OCI-LY3 (cell line): ENCODE measurements around the gene TSGA10.

ENCODE experiments used
- H2AFZ ChIP-seq: fragments of 200-600, 300-600 bp; shearing (Covaris generic); 2 replicates; pipeline ENCODE4 v1.6.0; 2014; ENCODE audit warnings: antibody characterized with exemption, low read depth, low read length
- H3K27ac ChIP-seq: fragments of 200-600, 300-600 bp; sonication (generic); 2 replicates; pipeline ENCODE4 v1.5.1; 2014; ENCODE audit warnings: mild to moderate bottlenecking, low read length, moderate library complexity, mixed read lengths
- H3K27me3 ChIP-seq: fragments of 200-600, 300-600 bp; sonication (generic); 2 replicates; pipeline ENCODE4 v1.6.1; 2014; ENCODE audit warnings: low read depth, low read length, mixed read lengths
- H3K36me3 ChIP-seq: fragments of 200-600, 300-600 bp; sonication (generic); replicated peaks from 2 replicates; pipeline ENCODE3; 2014; ENCODE audit warnings: low read depth, low read length, mixed read lengths
- H3K4me1 ChIP-seq: fragments of 300-600, 200-600 bp; sonication (generic); 2 replicates; pipeline ENCODE4 v1.6.1; 2014; ENCODE audit warnings: low read length, mixed read lengths
- H3K4me2 ChIP-seq: fragments of 200-600, 300-600 bp; sonication (generic); 2 replicates; pipeline ENCODE4 v1.6.1; 2014; ENCODE audit warnings: low read length, mixed read lengths
- H3K4me3 ChIP-seq: fragments of 300-600, 200-600 bp; sonication (generic); 2 replicates; pipeline ENCODE4 v1.5.1; 2014; ENCODE audit warnings: antibody characterized with exemption, mild to moderate bottlenecking, low read length, moderate library complexity
- H3K79me2 ChIP-seq: fragments of 300-600, 200-600 bp; shearing (Covaris generic); 2 replicates; pipeline ENCODE4 v1.6.1; 2014; ENCODE audit warnings: mild to moderate bottlenecking, low read length, mixed read lengths
- H3K9ac ChIP-seq: fragments of 300-600, 200-600 bp; shearing (Covaris generic); 2 replicates; pipeline ENCODE4 v1.6.0; 2014; ENCODE audit warnings: mild to moderate bottlenecking, low read length, moderate library complexity
- H3K9me3 ChIP-seq: fragments of 200-600, 300-600 bp; shearing (Covaris generic); 2 replicates; pipeline ENCODE4 v1.6.1; 2014; ENCODE audit warnings: low read length, mixed read lengths; ENCODE audit not compliant: insufficient read depth
- H4K20me1 ChIP-seq: fragments of 200-600, 300-600 bp; sonication (generic); 2 replicates; pipeline ENCODE4 v1.6.1; 2016; ENCODE audit warnings: low read length, mixed read lengths; ENCODE audit not compliant: insufficient read depth
- CTCF ChIP-seq: fragments of 200-600, 300-600 bp; sonication (generic); IDR thresholded peaks from 2 replicates; pipeline ENCODE4 v1.5.1; 2014; ENCODE audit warnings: antibody characterized with exemption, low read length, low read depth
- EZH2phosphoT487 ChIP-seq: fragments of 200-600 bp; shearing (Covaris generic); IDR thresholded peaks from 2 replicates; pipeline ENCODE4 v1.6.1; 2018; ENCODE audit warnings: antibody characterized with exemption, mixed run types, low read depth

TSGA10 gene

GRCh38 chr2:99150706-99151105 lies 4.0 kb downstream of the TSGA10 start:
- Histone ChIP-seq H3K4me2 (no peak overlapping the region), H3K4me3 (no peak overlapping the region), H2AFZ (no peak overlapping the region), H3K9me3 (no peaks in the 10 kb centered on the region), H4K20me1 (no peaks in the 10 kb centered on the region), H3K9ac (no peak overlapping the region), H3K27me3 (no peaks in the 10 kb centered on the region), H3K27ac (no peak overlapping the region), H3K36me3 (no peaks in the 10 kb centered on the region), H3K4me1 (peaks cover 8% of the 10 kb centered on the region), H3K79me2 (peaks cover 15% of the 10 kb centered on the region)
- TF ChIP-seq EZH2phosphoT487 (no peak), CTCF (no peak)

GRCh38 chr2:99141110-99142108 lies 13.3 kb downstream of the TSGA10 start, which contains the start of gene C2orf15:
C2orf15 (plus strand) TSS chr2:99141707; CDS start chr2:99150559, 8,852 bp downstream.
- Histone ChIP-seq H4K20me1 (no peaks in the 10 kb centered on the region), H3K4me1 (peaks cover 14% of the 10 kb centered on the region), H3K4me3 (peak within 1 kb of the TSS; percentile 74), H3K79me2 (no peaks in the 10 kb centered on the region), H3K4me2 (peak within 1 kb of the TSS; percentile 93), H3K36me3 (no peaks in the 10 kb centered on the region), H3K27me3 (no peaks in the 10 kb centered on the region), H3K9me3 (no peaks in the 10 kb centered on the region), H3K27ac (peak within 1 kb of the TSS; percentile 49), H2AFZ (peak within 1 kb of the TSS; percentile 75), H3K9ac (peak within 1 kb of the TSS; percentile 69)
- TF ChIP-seq EZH2phosphoT487 (no peak), CTCF (no peak)

GRCh38 chr2:99140860-99141109 lies 14.0 kb downstream of the TSGA10 start:
- Histone ChIP-seq H3K9ac (peak overlapping the region; percentile 69), H3K4me1 (peaks cover 14% of the 10 kb centered on the region), H4K20me1 (no peaks in the 10 kb centered on the region), H3K9me3 (no peaks in the 10 kb centered on the region), H2AFZ (peak overlapping the region; percentile 75), H3K27ac (peak overlapping the region; percentile 49), H3K36me3 (no peaks in the 10 kb centered on the region), H3K4me3 (peak overlapping the region; percentile 74), H3K79me2 (no peaks in the 10 kb centered on the region), H3K4me2 (peak overlapping the region; percentile 89), H3K27me3 (no peaks in the 10 kb centered on the region)
- no peak for TF ChIP-seq EZH2phosphoT487

- H3K9ac ChIP-seq, result peak overlapping the region; percentile 69
- peak overlapping the region; percentile 74 for H3K4me3 ChIP-seq
- H3K4me2 ChIP-seq, result peak overlapping the region; percentile 89
- H3K36me3 ChIP-seq, result no peaks in the 10 kb centered on the region
- peak overlapping the region; percentile 49 for H3K27ac ChIP-seq
- no peaks in the 10 kb centered on the region for H3K79me2 ChIP-seq
- TF ChIP-seq EZH2phosphoT487, result no peak
- no peak for TF ChIP-seq CTCF
- peaks cover 14% of the 10 kb centered on the region for H3K4me1 ChIP-seq
- H3K27me3 ChIP-seq, result no peaks in the 10 kb centered on the region
- H4K20me1 ChIP-seq, result no peaks in the 10 kb centered on the region
- H3K9me3 ChIP-seq, result no peaks in the 10 kb centered on the region
- peak overlapping the region; percentile 75 for H2AFZ ChIP-seq
Observed at GRCh38 chr2:99140056-99140859, 14.5 kb downstream of the TSGA10 start.
